HG03196 (cell line): Measurements from ENCODE around the gene TAS1R1.

ENCODE experiments used
- ATAC-seq: cut with Tn5 transposase; IDR thresholded peaks from one replicate; pipeline ENCODE4 v1.9.1; 2021; ENCODE audit not compliant: unreplicated experiment

TAS1R1 gene

DNA sequence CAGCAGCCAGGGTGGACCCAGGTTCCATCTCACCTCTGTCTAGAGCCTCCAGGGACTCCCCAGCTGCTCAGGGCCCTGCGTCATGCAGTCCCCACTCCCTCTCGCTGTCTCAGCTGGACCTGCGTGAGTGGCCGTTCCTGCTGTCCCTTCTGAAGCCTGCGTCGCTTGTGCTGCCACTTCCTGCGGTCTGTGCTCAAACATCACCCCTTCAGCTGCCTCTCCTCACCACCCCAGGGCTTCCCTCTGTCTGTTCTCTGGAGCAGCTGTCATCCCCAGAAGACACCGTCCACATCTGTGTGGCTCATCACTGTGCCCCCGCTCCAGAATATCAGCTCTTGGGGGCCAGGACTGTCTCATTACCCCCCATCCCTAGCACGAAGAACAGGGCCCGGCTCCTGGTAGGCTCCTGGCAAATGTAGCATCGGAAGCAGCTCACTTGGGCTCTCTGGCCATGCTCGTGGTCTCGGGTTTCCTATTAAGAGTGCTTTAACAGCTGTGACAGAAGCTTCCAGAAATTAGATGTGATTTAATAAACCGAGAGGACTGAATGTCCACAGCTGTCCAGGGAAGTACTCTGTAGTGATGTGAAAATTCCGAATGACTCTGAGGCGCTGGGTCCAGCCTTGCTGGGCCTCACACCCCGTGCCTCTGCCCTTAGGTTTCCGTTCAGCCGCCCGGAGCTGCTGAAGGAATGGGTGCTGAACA lies 72.9 kb downstream of the TAS1R1 start:
- no peak for ATAC-seq

DNA sequence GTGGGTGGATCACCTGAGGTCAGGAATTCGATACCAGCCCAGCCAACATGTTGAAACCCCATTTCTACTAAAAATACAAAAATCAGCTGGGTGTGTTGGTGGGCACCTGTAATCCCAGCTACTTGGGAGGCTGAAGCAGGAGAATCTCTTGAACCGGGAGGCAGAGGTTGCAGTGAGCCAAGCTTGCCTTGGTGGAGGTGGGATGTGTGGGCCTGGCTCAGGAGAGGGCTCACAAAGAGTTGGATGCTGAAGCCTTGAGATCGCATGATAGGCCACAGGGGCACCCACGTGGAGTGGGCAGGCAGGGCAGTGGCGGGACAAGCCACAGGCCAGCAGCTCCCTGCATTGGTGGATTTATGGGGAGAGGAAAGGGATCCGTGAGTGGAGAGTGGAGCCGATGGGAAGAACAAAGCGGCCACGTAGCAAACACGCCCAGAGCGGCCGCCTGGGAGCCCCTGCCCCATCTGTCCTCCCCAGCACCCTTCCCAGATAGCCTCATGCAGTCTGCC lies 73.9 kb downstream of the TAS1R1 start:
- no peak for ATAC-seq
